ENCODE measurements around the gene CLDN1.

- TF ChIP-seq CTCF (IDR thresholded peaks at IDR 0.05) (no peak), ZFX (IDR thresholded peaks at IDR 0.05; ENCODE audit: borderline replicate concordance) (no peak)
These were observed 63.6 kb downstream of the CLDN1 start for GRCh38 chr3:190258634-190259033.
